ENCODE measurements around the gene ZNF630. TPM values are rescaled to one million over a fixed set of nuclear protein-coding genes. Genes with fewer than 3 reads are reported as not detected.
"Not testable (repeated sequence)": the region's sequence is repeated elsewhere in the genome, so short reads cannot be mapped to it uniquely, and the experiment has no call there.

The ZNF630 gene
- total RNA-seq, 1 donor from 2014 or later: 3.3 TPM

DNA sequence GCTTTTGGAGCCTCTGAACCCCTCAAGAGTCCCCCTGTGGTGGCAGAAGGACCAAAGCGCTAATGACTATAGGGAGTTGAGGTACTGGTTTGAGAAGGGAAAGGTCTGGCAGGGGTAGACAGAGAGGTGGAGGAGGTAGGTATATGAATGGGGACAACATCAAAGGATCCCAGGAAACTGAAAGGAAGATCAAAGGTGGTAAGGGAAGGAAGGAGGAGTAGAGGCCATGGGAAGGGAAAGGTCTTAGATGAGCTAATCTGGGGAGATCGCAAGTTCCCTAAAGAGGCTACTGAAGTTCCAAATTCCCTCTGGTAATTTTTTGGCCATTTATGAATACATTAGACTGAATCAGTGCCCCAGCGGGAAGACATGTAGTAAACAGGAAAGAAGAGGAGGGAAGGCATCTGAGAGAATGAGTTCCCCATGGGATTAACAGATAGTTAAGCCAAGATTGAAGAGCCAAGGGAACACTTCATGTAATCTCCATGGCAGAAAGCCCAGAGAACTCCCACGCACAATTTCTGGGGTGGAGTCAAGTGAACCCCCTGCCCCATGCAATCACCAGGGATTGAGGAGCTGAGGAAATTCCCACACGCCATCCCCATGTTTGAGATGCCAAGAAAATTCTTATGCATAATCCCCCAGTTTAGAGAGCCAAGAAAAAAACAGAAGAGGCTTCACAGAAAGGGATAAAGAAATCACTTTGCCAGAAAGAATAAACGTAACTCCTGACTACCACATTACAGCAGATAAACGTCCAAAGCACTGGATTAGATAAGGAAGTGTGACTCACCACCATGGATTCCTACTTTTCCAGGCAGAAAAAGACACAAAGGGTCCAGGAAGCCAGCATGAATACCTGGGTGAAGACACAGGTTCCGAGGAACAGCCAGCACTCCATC, 25.8 kb downstream of the ZNF630 start:
- no peaks in the 10 kb centered on the region for H3K4me1 ChIP-seq
- TF ChIP-seq, protein P1, sequence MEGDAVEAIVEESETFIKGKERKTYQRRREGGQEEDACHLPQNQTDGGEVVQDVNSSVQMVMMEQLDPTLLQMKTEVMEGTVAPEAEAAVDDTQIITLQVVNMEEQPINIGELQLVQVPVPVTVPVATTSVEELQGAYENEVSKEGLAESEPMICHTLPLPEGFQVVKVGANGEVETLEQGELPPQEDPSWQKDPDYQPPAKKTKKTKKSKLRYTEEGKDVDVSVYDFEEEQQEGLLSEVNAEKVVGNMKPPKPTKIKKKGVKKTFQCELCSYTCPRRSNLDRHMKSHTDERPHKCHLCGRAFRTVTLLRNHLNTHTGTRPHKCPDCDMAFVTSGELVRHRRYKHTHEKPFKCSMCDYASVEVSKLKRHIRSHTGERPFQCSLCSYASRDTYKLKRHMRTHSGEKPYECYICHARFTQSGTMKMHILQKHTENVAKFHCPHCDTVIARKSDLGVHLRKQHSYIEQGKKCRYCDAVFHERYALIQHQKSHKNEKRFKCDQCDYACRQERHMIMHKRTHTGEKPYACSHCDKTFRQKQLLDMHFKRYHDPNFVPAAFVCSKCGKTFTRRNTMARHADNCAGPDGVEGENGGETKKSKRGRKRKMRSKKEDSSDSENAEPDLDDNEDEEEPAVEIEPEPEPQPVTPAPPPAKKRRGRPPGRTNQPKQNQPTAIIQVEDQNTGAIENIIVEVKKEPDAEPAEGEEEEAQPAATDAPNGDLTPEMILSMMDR (IDR thresholded peaks at IDR 0.05): no peak
- H3K27ac ChIP-seq: no peak overlapping the region
- H3K4me3 ChIP-seq: no peak overlapping the region
- H3K36me3 ChIP-seq: no peaks in the 10 kb centered on the region
- no peak for DNase-seq (ENCODE audit: low spot score in 2 of 2)
- no peaks in the 10 kb centered on the region for H3K27me3 ChIP-seq
- no peaks in the 10 kb centered on the region for H3K9me3 ChIP-seq
- intact Hi-C loops (cut with DNase I): no loop called here

DNA sequence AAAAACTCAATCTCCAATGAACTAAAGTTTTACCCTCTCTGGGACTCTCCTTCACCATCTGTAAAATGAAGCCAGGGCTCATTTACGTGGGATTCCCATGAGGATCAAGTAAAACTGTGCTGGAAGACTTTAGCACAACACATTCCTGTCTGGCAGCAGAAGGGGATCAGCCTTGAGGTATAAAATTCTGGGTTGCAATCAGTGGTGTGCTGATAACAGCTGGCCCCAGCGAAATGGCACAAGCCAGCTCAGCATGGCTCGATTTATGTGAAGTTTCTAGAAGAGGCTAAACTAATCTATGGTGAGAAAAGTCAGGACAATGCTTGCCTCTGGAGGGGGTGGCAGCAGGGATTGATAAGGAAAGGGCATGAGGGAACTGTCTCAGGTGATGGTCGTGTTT, 28.4 kb downstream of the ZNF630 start:
- Histone ChIP-seq H3K36me3 (no peaks in the 10 kb centered on the region), H3K4me3 (no peak overlapping the region), H3K27ac (no peak overlapping the region), H3K4me1 (no peaks in the 10 kb centered on the region), H3K9me3 (no peaks in the 10 kb centered on the region), H3K27me3 (no peaks in the 10 kb centered on the region)
- intact Hi-C loops (cut with DNase I): no loop called here
- TF ChIP-seq, protein P1 (IDR thresholded peaks at IDR 0.05): no peak
- DNase-seq (ENCODE audit: low spot score in 2 of 2): no peak

- intact Hi-C loops (cut with DNase I): no loop called here
- no peak overlapping the region for H3K27ac ChIP-seq
- TF ChIP-seq, protein P1 (IDR thresholded peaks at IDR 0.05): no peak
- H3K4me1 ChIP-seq: no peaks in the 10 kb centered on the region
- no peak for DNase-seq (ENCODE audit: low spot score in 2 of 2)
- no peaks in the 10 kb centered on the region for H3K36me3 ChIP-seq
- H3K4me3 ChIP-seq: no peak overlapping the region
- no peaks in the 10 kb centered on the region for H3K27me3 ChIP-seq
- H3K9me3 ChIP-seq: no peaks in the 10 kb centered on the region
Observed at GRCh38 chrX:48035891-48036290, 35.5 kb downstream of the ZNF630 start.

DNA sequence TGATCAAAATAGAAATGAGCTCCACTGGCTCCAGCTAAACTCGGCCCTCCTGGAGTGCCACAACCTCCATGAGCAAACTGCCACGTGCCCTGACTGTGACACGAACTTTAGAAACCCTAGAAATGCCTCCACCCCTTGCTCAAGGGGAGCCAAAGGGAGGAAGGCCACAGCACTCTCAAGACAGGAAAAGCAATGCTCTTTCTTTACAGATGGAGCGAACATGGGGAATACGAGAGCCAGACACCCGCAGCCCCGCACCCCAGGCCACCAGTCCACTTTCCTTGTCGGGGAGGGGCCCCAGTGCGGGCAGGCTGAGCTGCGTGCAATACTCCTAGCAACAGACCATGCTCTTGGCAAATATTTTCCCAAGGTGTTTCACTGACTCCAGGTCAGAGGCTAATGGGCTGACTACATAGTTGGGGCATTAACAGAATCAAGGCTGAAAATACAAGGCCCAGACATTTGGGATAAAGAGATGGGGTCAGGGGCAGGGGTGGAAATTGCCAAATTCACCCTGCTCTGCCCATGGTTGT, 40.7 kb downstream of the ZNF630 start:
- DNase-seq (ENCODE audit: low spot score in 2 of 2): peak in 1 of 2 donors; percentile 33
- intact Hi-C loops (cut with DNase I); H3K27me3 ChIP-seq; H3K27ac ChIP-seq; H3K4me1 ChIP-seq; H3K9me3 ChIP-seq; H3K4me3 ChIP-seq; H3K36me3 ChIP-seq: not testable (repeated sequence)

DNA sequence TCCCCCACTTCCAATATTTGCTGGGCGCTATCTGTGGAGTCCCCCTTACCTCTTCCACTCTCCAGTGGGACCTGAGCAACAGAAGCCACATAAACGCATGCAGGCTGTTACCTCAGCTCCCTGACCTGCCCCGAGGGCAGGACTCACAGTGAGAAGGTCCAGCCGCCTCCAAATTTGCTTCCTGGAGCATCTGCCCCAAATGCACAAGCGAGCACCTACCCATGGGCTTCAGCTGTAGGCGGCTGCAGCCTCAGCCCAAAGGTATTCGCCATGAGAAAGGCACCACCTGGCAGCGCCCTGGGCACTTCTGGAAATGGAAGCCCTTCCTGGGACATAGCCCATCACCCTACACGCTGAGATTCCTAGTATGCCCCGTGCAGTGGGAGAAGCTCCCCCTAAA, 41.2 kb downstream of the ZNF630 start:
- TF ChIP-seq, protein P1 (IDR thresholded peaks at IDR 0.05): no peak
- no peaks in the 10 kb centered on the region for H3K4me1 ChIP-seq
- intact Hi-C loops (cut with DNase I): no loop called here
- no peak overlapping the region for H3K27ac ChIP-seq
- H3K9me3 ChIP-seq: no peaks in the 10 kb centered on the region
- H3K4me3 ChIP-seq: no peak overlapping the region
- no peak for DNase-seq (ENCODE audit: low spot score in 2 of 2)
- no peaks in the 10 kb centered on the region for H3K27me3 ChIP-seq
- no peaks in the 10 kb centered on the region for H3K36me3 ChIP-seq

DNA sequence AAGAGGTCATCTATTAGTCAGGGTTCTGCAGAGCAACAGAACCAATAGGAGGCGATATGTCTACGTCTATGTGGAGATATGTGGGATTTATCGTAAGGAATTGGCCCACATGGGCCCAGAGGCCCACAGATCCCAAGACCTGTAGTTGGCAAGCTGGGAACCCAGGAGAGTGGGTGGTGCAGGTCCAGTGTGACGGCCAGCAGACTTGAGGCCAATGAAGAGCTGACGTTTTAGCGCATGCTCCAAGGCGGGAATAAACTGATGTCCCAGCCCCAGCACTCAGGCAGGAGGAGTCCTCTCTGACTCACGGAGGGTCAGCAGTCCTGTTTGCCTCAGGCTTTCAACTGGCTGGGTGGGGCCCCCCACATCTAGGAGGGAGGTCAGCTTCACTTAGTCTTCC, 43.3 kb downstream of the ZNF630 start:
- DNase-seq (ENCODE audit: low spot score in 2 of 2): no peak
- TF ChIP-seq, protein P1 (IDR thresholded peaks at IDR 0.05): no peak
- Histone ChIP-seq H3K4me1 (no peaks in the 10 kb centered on the region), H3K4me3 (no peak overlapping the region), H3K36me3 (no peaks in the 10 kb centered on the region), H3K27me3 (no peaks in the 10 kb centered on the region), H3K9me3 (no peaks in the 10 kb centered on the region), H3K27ac (no peak overlapping the region)
- intact Hi-C loops (cut with DNase I): loop anchor here (5.0 to 10.0 kb wide), 4 partner anchors 176 to 483 kb away; partner anchors contain the start of genes ELK1, UXT and ZNF81

DNA sequence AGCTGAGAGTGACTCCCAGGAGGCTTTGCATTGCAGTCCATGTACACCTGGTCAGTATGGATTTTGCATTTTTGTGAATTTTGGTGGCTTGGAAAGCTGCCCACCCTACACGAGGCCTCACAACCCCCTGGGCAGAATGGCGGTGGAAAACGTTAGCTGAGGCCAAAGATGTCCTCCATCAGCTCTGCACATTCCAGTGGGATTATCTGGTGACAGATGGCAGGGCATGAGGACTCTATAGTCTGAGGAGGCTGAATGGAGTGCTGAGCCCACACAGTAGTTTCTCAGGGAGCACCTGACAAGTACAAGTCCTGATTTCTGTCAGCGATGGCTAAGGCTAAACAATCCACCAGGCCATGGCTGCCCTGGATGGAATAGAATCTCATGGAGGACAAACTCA, 43.9 kb downstream of the ZNF630 start:
- peak in 1 of 2 donors; percentile 19 for DNase-seq (ENCODE audit: low spot score in 2 of 2)

More for the DNA sequence above, 43.9 kb downstream of the ZNF630 start:
- not testable (repeated sequence) for H3K27me3 ChIP-seq, H3K27ac ChIP-seq, H3K4me1 ChIP-seq, H3K9me3 ChIP-seq, H3K36me3 ChIP-seq, H3K4me3 ChIP-seq
- intact Hi-C loops (cut with DNase I): loop anchor here (5.0 to 10.0 kb wide), 4 partner anchors 175 to 483 kb away; partner anchors contain the start of genes ELK1, UXT and ZNF81

Measured in ascending aorta (tissue), 2 donors.